22Rv1 (cell line): ENCODE results near the gene GABPB2.
A peak's percentile ranks its signal among the peaks of the same experiment; 100 is the strongest.

Experiments used
- H3K27ac ChIP-seq: fragments of 450-650 bp; 2 replicates; pipeline ENCODE4 v1.5.1; 2017
- CTCF ChIP-seq: fragments of 450-650 bp; IDR thresholded peaks from 2 replicates; pipeline ENCODE4 v1.5.1; 2017; ENCODE audit warnings: mild to moderate bottlenecking
- ZFX ChIP-seq: fragments of 450-650 bp; IDR thresholded peaks from 2 replicates; pipeline ENCODE4 v1.6.1; 2017; ENCODE audit warnings: antibody characterized with exemption, borderline replicate concordance

Gene GABPB2

GRCh38 chr1:151051356-151052009 is 19.1 kb upstream of the GABPB2 start:
- TF ChIP-seq CTCF (no peak), ZFX (no peak)
- peak overlapping the region; percentile 75 for H3K27ac ChIP-seq

DNA sequence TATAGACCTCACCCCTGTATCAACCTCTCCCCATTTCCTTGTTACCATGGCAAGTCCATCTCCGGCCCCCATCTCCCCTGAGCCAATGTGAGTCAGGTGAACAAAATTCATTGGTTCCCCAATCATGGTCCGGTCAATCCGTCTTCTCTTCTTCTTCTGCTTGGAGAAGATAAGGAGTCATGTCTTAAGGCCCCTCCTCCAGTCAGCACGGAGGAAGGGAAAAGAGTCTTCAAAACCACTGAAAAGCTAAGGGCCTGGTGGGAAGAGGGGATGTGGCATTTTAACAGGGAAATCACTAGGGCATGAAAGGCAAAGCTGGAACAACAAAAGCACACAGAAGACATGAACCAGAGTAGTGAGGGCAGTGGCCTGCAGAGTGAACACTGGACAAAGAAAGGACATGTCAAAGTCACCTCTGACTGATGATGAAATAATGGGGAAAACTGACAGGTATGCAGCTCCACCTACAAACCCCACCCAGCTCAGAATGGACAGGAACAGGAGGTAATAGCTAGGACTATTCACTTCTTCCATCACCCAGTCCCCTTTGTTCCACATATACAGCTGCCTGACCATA is 15.5 kb upstream of the GABPB2 start:
- TF ChIP-seq ZFX, result no peak
- no peak for TF ChIP-seq CTCF
- peak overlapping the region; percentile 93; the same call in 1 of the 2 replicates for H3K27ac ChIP-seq

- H3K27ac ChIP-seq, result peak overlapping the region; percentile 93; the same call in 1 of the 2 replicates
These were observed 15.0 kb upstream of the GABPB2 start for GRCh38 chr1:151055581-151055980.

DNA sequence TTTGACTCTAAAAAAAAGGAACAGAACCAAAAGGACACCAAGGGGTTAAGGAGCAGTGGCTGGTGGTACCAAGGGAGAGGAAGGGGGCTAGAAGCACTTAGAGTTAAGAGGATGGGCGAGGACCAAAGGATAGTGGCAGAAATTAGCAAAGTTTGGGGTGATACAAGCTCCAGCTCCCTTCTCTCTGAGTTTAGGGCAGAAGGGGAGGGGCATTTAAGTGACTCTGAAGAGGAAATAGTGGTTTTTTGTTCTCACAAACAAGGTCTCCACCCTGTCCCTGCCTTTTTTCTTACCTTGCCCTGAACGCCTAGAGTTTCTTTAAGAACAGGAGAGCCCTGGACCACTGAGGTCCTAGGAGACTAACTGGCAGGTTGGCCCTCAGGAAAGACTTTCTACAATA is 14.4 kb upstream of the GABPB2 start:
- TF ChIP-seq CTCF (no peak), ZFX (no peak)
- peak overlapping the region; percentile 93 for H3K27ac ChIP-seq

More at GRCh38 chr1:151055581-151055980, 15.0 kb upstream of the GABPB2 start:
- TF ChIP-seq ZFX (no peak), CTCF (no peak)

GRCh38 chr1:151058692-151059091 is 11.9 kb upstream of the GABPB2 start:
- H3K27ac ChIP-seq, result peak overlapping the region; percentile 93
- TF ChIP-seq ZFX (no peak), CTCF (no peak)

GRCh38 chr1:151059109-151060006 is 11.2 kb upstream of the GABPB2 start, which contains the start of gene CDC42SE1:
CDC42SE1 (minus strand) TSS chr1:151059622; CDS start chr1:151055730, 3,892 bp downstream.
- H3K27ac ChIP-seq, result peak within 1 kb of the TSS; percentile 93
- TF ChIP-seq ZFX (no peak), CTCF (peak; percentile 92)
